ENCODE results near the gene TMEM132A. TPM values are rescaled to one million over a fixed set of nuclear protein-coding genes. Genes with fewer than 3 reads are reported as not detected.
A peak's percentile ranks its signal among the peaks of the same experiment; 100 is the strongest.

TMEM132A gene
- total and polyA plus RNA-seq, 8 donors = 3.1 to 36.7 (median 4.8) TPM

GRCh38 chr11:60915248-60915914 lies 8.9 kb upstream of the TMEM132A start:
- Histone ChIP-seq H3K27ac (peak overlapping the region in 2 of 4 donors; percentile 87 to 94), H3K9me3 (no peaks in the 10 kb centered on the region), H3K4me1 (peaks cover 0 to 9% (median 9%) of the 10 kb centered on the region in 3 donors), H3K4me3 (peak overlapping the region in 3 of 4 donors; percentile 62 to 96 (median 71)), H3K36me3 (peaks cover 0 to 5% (median 1%) of the 10 kb centered on the region in 3 donors), H3K27me3 (no peaks in the 10 kb centered on the region)
- intact Hi-C loops (cut with DNase I) = no loop called here
- no peak for TF ChIP-seq CTCF (IDR thresholded peaks at IDR 0.05)
- DNase-seq = peak in 5 of 6 donors; percentile 40 to 78 (median 55)
- whole genome bisulfite sequencing, 2 donors = 8 to 9% methylated on average over 17 of the region's 17 CpGs
- FAIRE-seq = no peak
- peak; percentile 35 to 63 (median 50) for ATAC-seq

GRCh38 chr11:60916669-60917206 lies 7.5 kb upstream of the TMEM132A start:
- no peak for FAIRE-seq

GRCh38 chr11:60917267-60917666 lies 7.0 kb upstream of the TMEM132A start:
- intact Hi-C loops (cut with DNase I) = no loop called here
- peaks cover 0 to 9% (median 9%) of the 10 kb centered on the region in 3 donors for H3K4me1 ChIP-seq
- H3K27ac ChIP-seq = no peak overlapping the region

More at GRCh38 chr11:60916669-60917206, 7.5 kb upstream of the TMEM132A start:
- intact Hi-C loops (cut with DNase I) = no loop called here
- TF ChIP-seq CTCF (IDR thresholded peaks at IDR 0.05) = no peak
- Histone ChIP-seq H3K36me3 (peaks cover 0 to 17% (median 9%) of the 10 kb centered on the region in 3 donors), H3K4me3 (no peak overlapping the region), H3K9me3 (no peaks in the 10 kb centered on the region), H3K4me1 (peaks cover 0 to 9% (median 9%) of the 10 kb centered on the region in 3 donors), H3K27me3 (no peaks in the 10 kb centered on the region), H3K27ac (no peak overlapping the region)
- DNase-seq (no peak), ATAC-seq (no peak)
- WGBS, 2 donors = 43 to 49% methylated on average over 3 of the region's 3 CpGs

GRCh38 chr11:60918251-60918938 lies 5.9 kb upstream of the TMEM132A start:
- Histone ChIP-seq H3K36me3 (peaks cover 0 to 26% (median 9%) of the 10 kb centered on the region in 3 donors), H3K9me3 (no peaks in the 10 kb centered on the region), H3K27me3 (no peaks in the 10 kb centered on the region), H3K4me3 (no peak overlapping the region), H3K4me1 (peaks cover 0 to 9% (median 9%) of the 10 kb centered on the region in 3 donors), H3K27ac (no peak overlapping the region)
- TF ChIP-seq CTCF (IDR thresholded peaks at IDR 0.05) = no peak
- intact Hi-C loops (cut with DNase I) = no loop called here
- 87 to 91% methylated on average over 4 of the region's 4 CpGs for WGBS, 2 donors
- FAIRE-seq (no peak), DNase-seq (no peak), ATAC-seq (no peak)

More at GRCh38 chr11:60917267-60917666, 7.0 kb upstream of the TMEM132A start:
- no peak for DNase-seq
- no peak for FAIRE-seq
- no peak overlapping the region for H3K4me3 ChIP-seq
- H3K27me3 ChIP-seq = no peaks in the 10 kb centered on the region
- H3K36me3 ChIP-seq = peaks cover 0 to 22% (median 9%) of the 10 kb centered on the region in 3 donors
- ATAC-seq = no peak
- no peak for TF ChIP-seq CTCF (IDR thresholded peaks at IDR 0.05)
- 93 to 100% methylated on average over 1 of the region's 1 CpG for WGBS, 2 donors
- H3K9me3 ChIP-seq = no peaks in the 10 kb centered on the region

Measured in pancreas (tissue), 10 donors.